SKM-1 (cell line): ENCODE results near the gene DNAJC21.

Source experiments
- DNase-seq: peaks from one replicate; lab custom pipeline; 2025; ENCODE audit not compliant: unreplicated experiment; lab: John Stamatoyannopoulos, UW

DNAJC21 gene

GRCh38 chr5:34977934-34978613, 48.7 kb downstream of the DNAJC21 start:
- no peak for DNase-seq

DNA sequence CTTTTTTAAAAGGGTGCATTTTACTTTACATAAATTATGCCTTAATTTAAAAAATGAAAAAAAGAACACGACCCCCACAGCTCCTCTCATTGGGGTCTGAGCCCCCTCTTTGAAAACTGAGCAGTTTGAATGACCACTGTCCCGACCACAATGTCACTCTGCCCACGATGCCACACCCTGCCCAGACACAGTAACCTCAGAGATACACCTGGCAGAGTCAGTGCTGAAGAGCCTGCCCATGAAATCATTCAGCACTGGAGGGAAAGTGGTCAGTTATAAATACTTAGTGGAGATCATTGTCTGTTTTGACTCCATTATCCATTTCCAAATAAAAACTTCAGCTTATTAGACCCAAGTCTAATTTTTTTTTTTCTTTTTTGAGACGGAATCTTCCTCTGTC, 49.3 kb downstream of the DNAJC21 start:
- DNase-seq: no peak

- no peak for DNase-seq
Measured at GRCh38 chr5:34982823-34983222, 53.5 kb downstream of the DNAJC21 start.

DNA sequence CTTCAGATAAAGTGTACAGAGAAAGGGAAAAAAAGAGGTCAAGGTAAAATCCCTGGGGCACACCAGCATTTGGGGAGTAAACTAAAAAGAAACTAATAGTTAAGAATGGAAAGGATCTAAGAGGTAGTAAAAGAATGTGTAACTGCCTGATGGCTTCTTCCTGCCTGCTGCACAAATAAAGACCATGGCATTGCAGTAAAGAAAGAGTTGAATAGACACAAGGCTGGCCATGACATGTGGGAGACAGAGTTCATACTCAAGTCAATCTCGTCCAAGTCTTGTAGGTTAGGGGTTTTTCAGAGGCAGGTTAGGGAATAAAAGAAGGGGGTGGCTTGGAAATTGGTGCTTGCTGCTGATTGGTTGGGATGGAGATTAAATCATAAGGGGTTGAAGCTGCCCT, 57.6 kb downstream of the DNAJC21 start:
- DNase-seq: no peak

- no peak for DNase-seq
Measured at GRCh38 chr5:34991486-34992238, 62.3 kb downstream of the DNAJC21 start.

GRCh38 chr5:34993951-34994350, 64.6 kb downstream of the DNAJC21 start:
- DNase-seq: no peak

GRCh38 chr5:34996261-34996660, 66.9 kb downstream of the DNAJC21 start:
- no peak for DNase-seq

DNA sequence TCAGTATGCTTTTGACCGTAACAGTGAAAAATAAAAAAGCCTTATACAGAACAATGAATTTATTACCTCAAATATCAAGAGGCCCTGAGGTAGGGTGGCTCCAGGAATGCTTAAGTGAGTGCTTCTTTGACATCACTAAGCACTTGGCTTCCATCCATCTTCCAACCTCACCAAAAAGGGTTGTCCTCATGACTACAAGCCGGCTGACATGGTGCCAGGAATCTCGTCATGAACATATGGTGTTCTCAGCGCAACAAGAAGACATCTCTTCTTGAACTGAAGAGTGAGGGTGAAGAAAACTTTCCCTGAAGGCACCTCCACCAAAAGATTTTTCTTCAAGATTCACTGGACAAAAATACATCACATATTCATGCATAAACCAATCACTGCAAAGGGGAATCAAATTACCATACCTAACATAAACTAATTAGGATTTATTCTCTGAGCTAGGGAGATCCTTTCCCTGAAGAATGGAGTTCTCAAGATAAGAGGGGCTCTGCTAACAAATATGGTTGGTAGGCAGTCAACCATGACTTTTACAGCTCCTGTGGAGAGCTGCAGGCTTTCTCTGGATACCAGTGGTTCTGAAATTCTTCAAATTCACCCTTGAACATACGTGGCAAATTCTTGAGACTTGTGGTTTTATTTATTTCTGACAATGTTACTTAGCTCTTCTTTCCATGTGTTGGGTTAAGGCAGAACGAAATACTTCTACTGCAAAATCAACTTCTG, 68.9 kb downstream of the DNAJC21 start:
- DNase-seq: no peak

GRCh38 chr5:35001842-35002241, 72.5 kb downstream of the DNAJC21 start:
- no peak for DNase-seq

GRCh38 chr5:35002459-35002858, 73.1 kb downstream of the DNAJC21 start:
- DNase-seq: no peak

GRCh38 chr5:35003018-35003957, 73.9 kb downstream of the DNAJC21 start:
- no peak for DNase-seq

GRCh38 chr5:35004200-35004599, 74.8 kb downstream of the DNAJC21 start:
- no peak for DNase-seq

GRCh38 chr5:35004771-35005170, 75.4 kb downstream of the DNAJC21 start:
- no peak for DNase-seq
